Activated T-helper 2 cell treated with anti-CD3 and anti-CD28 coated beads, Interferon-gamma antibody, Interleukin-2, Interleukin-4, amounts not matched to agents 10 μg/mL and 5 μg/mL and 100 μg/mL, durations not matched to agents 14 hours and 24 hours and 36 hours (primary cell): ENCODE data around the gene ACBD6. TPM values are rescaled to one million over a fixed set of nuclear protein-coding genes. Genes with fewer than 3 reads are reported as not detected.

Source experiments
- DNase-seq: peaks from one replicate; pipeline ENCODE4 v3.0.0; 2021; ENCODE audit warnings: low spot score
- H3K27ac Mint-ChIP-seq: one replicate; pipeline ENCODE4 v1.8.0; 2021; ENCODE audit warnings: mixed read lengths
- H3K27me3 Mint-ChIP-seq: one replicate; pipeline ENCODE4 v1.8.0; 2021; ENCODE audit warnings: low read depth, mixed read lengths
- H3K36me3 Mint-ChIP-seq: one replicate; pipeline ENCODE4 v1.8.0; 2021; ENCODE audit warnings: low read depth, mixed read lengths
- H3K4me1 Mint-ChIP-seq: one replicate; pipeline ENCODE4 v1.8.0; 2021; ENCODE audit warnings: low read depth, mixed read lengths
- H3K4me3 Mint-ChIP-seq: one replicate; pipeline ENCODE4 v1.8.0; 2021; ENCODE audit warnings: low read depth, mild to moderate bottlenecking, moderate library complexity, mixed read lengths
- H3K9me3 Mint-ChIP-seq: one replicate; pipeline ENCODE4 v1.8.0; 2021; ENCODE audit warnings: mixed read lengths
- intact Hi-C: fragments of 100-400 bp; cut with micrococcal nuclease; formaldehyde crosslinking; loops from one replicate; pipeline ENCODE4 v1.15.1; 2023
- total RNA-seq: library from RNA; stranded (reverse); gene quantifications from 2 replicates; pipeline ENCODE4 v1.2.3, GENCODE V29; 2022

Gene ACBD6
- total RNA-seq, 1 donor from 2014 or later, result 48.9 TPM

DNA sequence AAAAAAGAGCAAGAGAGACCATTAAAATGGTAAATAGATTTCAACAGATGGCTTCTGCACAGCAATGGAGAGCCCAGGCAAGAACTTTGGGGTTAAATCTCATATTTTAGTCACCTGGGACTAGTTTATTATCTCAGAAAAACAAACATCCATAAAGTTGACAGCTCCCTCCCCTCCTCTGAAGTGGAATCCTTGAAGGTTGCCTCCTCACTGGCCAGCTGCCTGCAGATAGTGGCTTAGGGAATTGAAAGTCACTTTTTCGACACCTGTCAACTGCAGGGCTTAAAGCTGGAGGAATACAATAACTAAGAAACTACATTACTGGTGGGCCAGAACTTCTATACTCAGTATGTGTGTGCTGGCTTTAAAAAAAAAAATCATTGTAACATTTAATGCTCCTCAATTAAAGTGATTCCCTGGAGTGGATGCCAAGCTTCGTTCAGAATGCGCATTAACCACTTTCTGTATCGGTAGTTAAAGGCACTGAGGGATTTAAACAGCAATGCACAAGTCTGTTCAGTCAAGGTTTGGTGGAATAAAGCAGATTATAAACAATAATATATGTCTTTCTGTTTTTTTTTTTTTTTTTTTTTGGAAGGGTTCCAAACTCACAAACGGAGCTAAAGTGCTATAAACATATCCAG lies 219.9 kb downstream of the ACBD6 start:
- H3K36me3 Mint-ChIP-seq, result peaks cover 5% of the 10 kb centered on the region
- H3K4me3 Mint-ChIP-seq, result no peak overlapping the region
- no peaks in the 10 kb centered on the region for H3K4me1 Mint-ChIP-seq
- intact Hi-C loops, result no loop called here
- no peak overlapping the region for H3K27ac Mint-ChIP-seq
- DNase-seq, result no peak
- no peaks in the 10 kb centered on the region for H3K9me3 Mint-ChIP-seq
- H3K27me3 Mint-ChIP-seq, result no peaks in the 10 kb centered on the region

DNA sequence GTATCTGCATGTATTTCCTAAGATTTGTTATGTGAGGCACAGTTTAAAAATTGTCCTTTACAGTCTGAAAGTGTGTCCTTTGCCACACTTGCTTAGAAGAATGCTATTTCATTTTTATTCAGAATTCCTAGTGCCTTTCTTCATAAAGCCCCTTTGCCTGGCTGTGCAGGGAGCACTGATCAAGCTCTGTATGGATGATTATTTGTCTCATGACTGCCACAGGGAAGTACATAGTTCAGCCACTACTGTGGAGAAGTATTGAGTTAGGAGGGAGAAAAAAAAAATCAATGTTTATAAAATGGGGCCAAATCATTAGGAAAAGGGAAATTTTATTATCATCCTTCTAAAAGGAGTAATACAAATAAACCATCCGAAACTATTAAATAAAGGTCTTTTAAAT lies 220.9 kb downstream of the ACBD6 start:
- intact Hi-C loops, result no loop called here
- peaks cover 4% of the 10 kb centered on the region for H3K36me3 Mint-ChIP-seq
- H3K27ac Mint-ChIP-seq, result no peak overlapping the region
- DNase-seq, result no peak
- H3K4me1 Mint-ChIP-seq, result no peaks in the 10 kb centered on the region
- no peak overlapping the region for H3K4me3 Mint-ChIP-seq
- H3K27me3 Mint-ChIP-seq, result no peaks in the 10 kb centered on the region
- no peaks in the 10 kb centered on the region for H3K9me3 Mint-ChIP-seq

- DNase-seq, result no peak
- Mint-ChIP-seq H3K4me1 (no peaks in the 10 kb centered on the region), H3K9me3 (no peaks in the 10 kb centered on the region), H3K4me3 (no peak overlapping the region), H3K27me3 (no peaks in the 10 kb centered on the region), H3K36me3 (peaks cover 4% of the 10 kb centered on the region), H3K27ac (no peak overlapping the region)
- intact Hi-C loops, result no loop called here
Observed at GRCh38 chr1:180280617-180281016, 221.8 kb downstream of the ACBD6 start.

- DNase-seq, result no peak
- no peaks in the 10 kb centered on the region for H3K27me3 Mint-ChIP-seq
- H3K27ac Mint-ChIP-seq, result no peak overlapping the region
- no peak overlapping the region for H3K4me3 Mint-ChIP-seq
- H3K36me3 Mint-ChIP-seq, result peaks cover 10% of the 10 kb centered on the region
- H3K9me3 Mint-ChIP-seq, result no peaks in the 10 kb centered on the region
- H3K4me1 Mint-ChIP-seq, result no peaks in the 10 kb centered on the region
- intact Hi-C loops, result no loop called here
Observed at GRCh38 chr1:180279651-180280050, 222.7 kb downstream of the ACBD6 start.

DNA sequence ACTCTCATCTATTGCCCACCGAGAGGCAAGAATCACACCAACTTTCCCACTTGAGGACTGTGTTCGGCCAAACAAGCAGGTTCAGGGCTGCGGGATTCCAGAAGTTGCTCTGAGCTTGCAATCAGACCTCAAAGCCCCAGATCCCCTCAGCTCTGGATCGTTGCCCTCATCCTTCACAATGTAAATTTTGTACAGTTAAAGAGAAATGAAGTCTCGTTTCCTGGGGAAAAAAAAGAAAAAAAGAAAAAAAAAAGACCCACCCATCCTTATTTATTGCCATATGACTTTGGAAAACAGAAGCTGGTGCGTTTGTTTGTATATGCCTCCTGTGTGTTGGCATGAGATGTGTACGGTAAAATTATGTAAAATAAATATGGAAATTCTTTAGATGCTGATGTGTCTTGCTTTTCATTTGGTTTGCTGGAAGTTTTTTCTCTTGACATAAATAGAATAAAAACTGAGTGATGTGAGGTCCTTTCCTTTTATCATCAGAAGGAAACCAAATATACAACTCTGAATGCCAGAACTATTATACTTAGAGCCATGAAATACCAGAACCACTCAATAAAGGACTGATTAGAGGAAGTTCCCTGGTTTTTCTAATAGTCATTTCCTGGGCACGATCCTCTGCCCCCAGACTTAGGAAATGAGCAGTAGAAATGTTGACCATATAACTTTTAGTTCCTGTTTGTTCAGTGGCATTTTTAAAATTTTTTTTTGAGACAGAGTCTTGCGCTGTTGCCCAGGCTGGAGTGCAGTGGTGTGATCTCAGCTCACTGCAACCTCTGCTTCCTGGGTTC lies 223.6 kb downstream of the ACBD6 start:
- intact Hi-C loops, result no loop called here
- H3K27ac Mint-ChIP-seq, result no peak overlapping the region
- no peaks in the 10 kb centered on the region for H3K9me3 Mint-ChIP-seq
- H3K27me3 Mint-ChIP-seq, result no peaks in the 10 kb centered on the region
- H3K4me3 Mint-ChIP-seq, result no peak overlapping the region
- no peaks in the 10 kb centered on the region for H3K4me1 Mint-ChIP-seq
- peaks cover 10% of the 10 kb centered on the region for H3K36me3 Mint-ChIP-seq
- no peak for DNase-seq

DNA sequence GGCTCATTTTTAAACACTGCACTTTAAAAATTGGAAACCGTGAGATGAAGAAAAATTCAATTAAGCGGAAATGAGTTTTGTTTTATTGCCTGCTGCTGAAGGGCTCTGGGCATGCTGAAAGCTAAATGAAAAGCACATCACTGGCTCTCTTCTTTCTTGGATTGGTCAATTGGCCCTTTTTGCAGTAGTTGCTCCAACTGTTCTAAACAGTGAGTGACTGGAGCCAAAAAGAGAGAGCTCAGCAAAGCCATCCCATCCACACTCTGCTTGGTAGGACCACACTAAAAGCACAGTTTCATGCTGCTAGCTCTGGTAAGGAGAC lies 224.2 kb downstream of the ACBD6 start:
- no peak overlapping the region for H3K27ac Mint-ChIP-seq
- DNase-seq, result no peak
- H3K27me3 Mint-ChIP-seq, result no peaks in the 10 kb centered on the region
- H3K4me1 Mint-ChIP-seq, result no peaks in the 10 kb centered on the region
- H3K9me3 Mint-ChIP-seq, result no peaks in the 10 kb centered on the region
- no peak overlapping the region for H3K4me3 Mint-ChIP-seq
- H3K36me3 Mint-ChIP-seq, result peaks cover 10% of the 10 kb centered on the region
- intact Hi-C loops, result no loop called here

- Mint-ChIP-seq H3K27ac (no peak overlapping the region), H3K4me1 (no peaks in the 10 kb centered on the region), H3K27me3 (no peaks in the 10 kb centered on the region), H3K36me3 (peaks cover 10% of the 10 kb centered on the region), H3K4me3 (no peak overlapping the region), H3K9me3 (no peaks in the 10 kb centered on the region)
- DNase-seq, result no peak
- intact Hi-C loops, result no loop called here
Observed at GRCh38 chr1:180277476-180278193, 224.7 kb downstream of the ACBD6 start.

- intact Hi-C loops, result no loop called here
- Mint-ChIP-seq H3K4me3 (no peak overlapping the region), H3K27me3 (no peaks in the 10 kb centered on the region), H3K4me1 (no peaks in the 10 kb centered on the region), H3K9me3 (no peaks in the 10 kb centered on the region), H3K36me3 (peaks cover 10% of the 10 kb centered on the region), H3K27ac (no peak overlapping the region)
- DNase-seq, result no peak
Observed at GRCh38 chr1:180275726-180276125, 226.7 kb downstream of the ACBD6 start.

DNA sequence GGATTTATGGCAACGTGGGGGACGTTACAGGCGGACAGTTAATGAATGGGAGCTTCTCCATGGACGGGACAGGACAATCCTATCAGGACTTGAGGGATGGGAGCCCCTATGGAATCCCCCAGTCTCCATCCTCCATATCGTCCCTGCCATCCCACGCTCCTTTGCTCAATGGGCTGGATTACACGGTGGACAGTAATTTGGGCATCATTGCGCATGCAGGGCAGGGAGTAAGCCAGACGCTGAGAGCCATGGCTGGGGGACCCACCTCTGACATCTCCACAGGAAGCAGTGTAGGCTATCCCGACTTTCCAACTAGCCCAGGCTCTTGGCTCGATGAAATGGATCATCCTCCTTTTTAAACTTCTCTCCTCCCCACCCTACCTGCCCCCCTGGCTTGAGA lies 228.2 kb downstream of the ACBD6 start:
- no peak for DNase-seq
- intact Hi-C loops, result no loop called here
- no peaks in the 10 kb centered on the region for H3K4me1 Mint-ChIP-seq

DNA sequence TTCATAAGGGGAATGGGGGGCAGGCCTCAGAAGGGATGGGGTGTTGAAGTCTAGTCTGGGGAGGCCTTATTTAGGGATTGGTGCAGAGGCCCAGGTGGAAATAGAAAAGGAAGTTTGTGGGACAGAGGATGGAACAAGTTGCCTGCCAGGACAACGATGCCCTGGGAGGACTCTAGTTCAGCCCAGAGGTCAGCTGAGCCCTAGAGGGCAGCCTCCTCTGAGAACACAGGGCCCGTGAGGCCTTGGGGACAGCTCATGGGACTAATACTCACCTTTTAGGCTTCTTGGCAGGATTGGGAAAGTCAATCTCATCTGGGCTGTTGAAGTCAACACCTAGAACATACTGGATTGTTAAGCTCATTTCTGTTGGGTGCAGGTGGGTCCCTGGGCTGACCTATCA lies 229.3 kb downstream of the ACBD6 start:
- peaks cover 5% of the 10 kb centered on the region for H3K36me3 Mint-ChIP-seq
- no peaks in the 10 kb centered on the region for H3K27me3 Mint-ChIP-seq
- H3K4me1 Mint-ChIP-seq, result no peaks in the 10 kb centered on the region
- intact Hi-C loops, result no loop called here
- no peak for DNase-seq
- H3K27ac Mint-ChIP-seq, result no peak overlapping the region
- no peaks in the 10 kb centered on the region for H3K9me3 Mint-ChIP-seq
- no peak overlapping the region for H3K4me3 Mint-ChIP-seq

More for the DNA sequence above, 228.2 kb downstream of the ACBD6 start:
- Mint-ChIP-seq H3K9me3 (no peaks in the 10 kb centered on the region), H3K27ac (no peak overlapping the region), H3K27me3 (no peaks in the 10 kb centered on the region), H3K4me3 (no peak overlapping the region), H3K36me3 (peaks cover 5% of the 10 kb centered on the region)

GRCh38 chr1:180272395-180272794 lies 230.0 kb downstream of the ACBD6 start:
- Mint-ChIP-seq H3K27me3 (no peaks in the 10 kb centered on the region), H3K27ac (no peak overlapping the region), H3K36me3 (peaks cover 5% of the 10 kb centered on the region), H3K4me3 (no peak overlapping the region), H3K9me3 (no peaks in the 10 kb centered on the region), H3K4me1 (no peaks in the 10 kb centered on the region)
- DNase-seq, result no peak
- intact Hi-C loops, result no loop called here

DNA sequence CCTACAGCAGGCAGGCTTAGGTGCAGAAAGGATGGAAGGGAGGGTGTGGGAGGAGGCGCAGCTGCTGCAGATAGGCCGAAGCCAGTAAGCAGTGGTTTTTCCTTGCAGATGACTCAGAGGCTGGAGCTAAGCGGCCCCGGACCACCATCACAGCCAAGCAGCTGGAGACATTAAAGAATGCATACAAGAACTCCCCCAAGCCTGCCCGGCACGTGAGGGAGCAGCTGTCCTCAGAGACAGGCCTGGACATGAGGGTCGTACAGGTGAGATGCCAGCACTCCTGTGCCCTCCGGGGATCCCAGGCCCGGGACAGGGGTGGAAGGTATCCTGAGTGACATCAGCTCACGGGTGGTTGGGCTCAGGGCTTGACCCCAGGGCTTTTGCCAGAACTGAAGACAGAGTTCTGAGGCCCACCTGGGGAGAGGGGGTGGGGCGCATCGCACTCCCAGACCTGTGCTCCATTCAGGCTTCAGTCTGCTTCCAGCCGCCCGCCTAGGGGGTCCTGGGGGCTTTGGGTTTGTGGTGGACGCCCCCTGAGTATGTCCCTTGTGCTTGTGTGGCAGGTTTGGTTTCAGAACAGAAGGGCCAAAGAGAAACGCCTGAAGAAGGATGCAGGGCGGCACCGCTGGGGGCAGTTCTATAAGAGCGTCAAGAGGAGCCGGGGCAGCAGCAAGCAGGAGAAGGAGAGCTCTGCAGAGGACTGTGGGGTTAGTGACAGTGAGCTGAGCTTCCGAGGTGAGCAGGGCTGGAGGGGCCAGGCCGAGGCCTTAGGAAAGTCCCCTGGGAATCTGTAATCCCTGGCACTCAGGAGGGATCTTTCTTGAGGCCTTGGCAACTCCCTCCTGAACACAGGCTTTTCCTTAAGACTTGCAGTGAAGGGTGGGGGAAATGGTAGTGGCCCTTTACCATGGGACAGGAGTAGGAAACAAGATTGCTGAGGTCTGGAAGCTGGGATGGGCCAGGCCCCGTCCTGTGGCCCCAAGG lies 230.8 kb downstream of the ACBD6 start:
- intact Hi-C loops, result no loop called here
- no peak overlapping the region for H3K4me3 Mint-ChIP-seq
- H3K9me3 Mint-ChIP-seq, result no peaks in the 10 kb centered on the region
- H3K27ac Mint-ChIP-seq, result no peak overlapping the region
- H3K36me3 Mint-ChIP-seq, result peaks cover 5% of the 10 kb centered on the region
- DNase-seq, result no peak
- H3K4me1 Mint-ChIP-seq, result no peaks in the 10 kb centered on the region
- no peaks in the 10 kb centered on the region for H3K27me3 Mint-ChIP-seq
